ENCODE data around the gene CHID1.

The CHID1 gene

GRCh38 chr11:917426-917825 lies 6.8 kb upstream of the CHID1 start:
- TF ChIP-seq CTCF (IDR thresholded peaks at IDR 0.05; ENCODE audit: control insufficient read depth, extremely low read depth, insufficient read depth): no peak
- no peak for DNase-seq (ENCODE audit: low read depth)
- no peak overlapping the region for H3K4me3 ChIP-seq (ENCODE audit: low read depth, low read length)

- TF ChIP-seq CTCF (IDR thresholded peaks at IDR 0.05; ENCODE audit: control insufficient read depth, extremely low read depth, insufficient read depth): no peak
- DNase-seq (ENCODE audit: low read depth): no peak
- no peak overlapping the region for H3K4me3 ChIP-seq (ENCODE audit: low read depth, low read length)
Observed at GRCh38 chr11:914747-915501, 4.3 kb upstream of the CHID1 start.

- no peak for DNase-seq (ENCODE audit: low read depth)
- H3K4me3 ChIP-seq (ENCODE audit: low read depth, low read length): no peak overlapping the region
- TF ChIP-seq CTCF (IDR thresholded peaks at IDR 0.05; ENCODE audit: control insufficient read depth, extremely low read depth, insufficient read depth): no peak
Observed at GRCh38 chr11:914204-914603, 3.6 kb upstream of the CHID1 start.

- no peak for TF ChIP-seq CTCF (IDR thresholded peaks at IDR 0.05; ENCODE audit: control insufficient read depth, extremely low read depth, insufficient read depth)
- H3K4me3 ChIP-seq (ENCODE audit: low read depth, low read length): no peak overlapping the region
- no peak for DNase-seq (ENCODE audit: low read depth)
Observed at GRCh38 chr11:913043-913442, 2.4 kb upstream of the CHID1 start.

GRCh38 chr11:912266-912665 lies 1.7 kb upstream of the CHID1 start:
- DNase-seq (ENCODE audit: low read depth): no peak
- H3K4me3 ChIP-seq (ENCODE audit: low read depth, low read length): no peak overlapping the region
- no peak for TF ChIP-seq CTCF (IDR thresholded peaks at IDR 0.05; ENCODE audit: control insufficient read depth, extremely low read depth, insufficient read depth)

- H3K4me3 ChIP-seq (ENCODE audit: low read depth, low read length): peak overlapping the region; percentile 68
- no peak for DNase-seq (ENCODE audit: low read depth)
- TF ChIP-seq CTCF (IDR thresholded peaks at IDR 0.05; ENCODE audit: control insufficient read depth, extremely low read depth, insufficient read depth): no peak
Observed at GRCh38 chr11:911890-912219, 1.2 kb upstream of the CHID1 start.

Measured in LNCaP clone FGC (cell line).